ENCODE measurements around the gene WFIKKN2. TPM values are rescaled to one million over a fixed set of nuclear protein-coding genes. Genes with fewer than 3 reads are reported as not detected.

WFIKKN2 gene
- total RNA-seq, 4 donors from 2014 or later = 0.42 to 0.75 (median 0.60) TPM

DNA sequence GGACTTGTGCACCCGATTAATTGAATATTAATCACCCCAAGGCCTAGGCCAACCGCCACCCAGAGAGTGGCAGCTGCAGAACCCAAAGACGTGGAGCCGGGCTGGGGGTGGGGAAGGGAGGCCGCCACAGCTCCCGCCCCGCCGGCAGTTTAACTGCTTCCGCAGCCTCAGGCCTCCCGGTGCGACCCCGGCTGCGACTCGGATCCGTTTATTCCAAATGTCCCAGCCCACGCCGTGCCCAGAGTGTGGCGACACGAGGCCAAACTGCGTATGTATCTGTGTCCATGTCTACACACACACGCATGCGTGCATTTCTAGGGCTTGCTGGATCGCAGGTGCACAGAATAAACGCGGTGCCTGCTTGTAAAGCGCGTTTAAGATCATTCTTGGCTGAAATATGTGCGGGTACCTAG lies 31.6 kb downstream of the WFIKKN2 start:
- TF ChIP-seq, protein P1, sequence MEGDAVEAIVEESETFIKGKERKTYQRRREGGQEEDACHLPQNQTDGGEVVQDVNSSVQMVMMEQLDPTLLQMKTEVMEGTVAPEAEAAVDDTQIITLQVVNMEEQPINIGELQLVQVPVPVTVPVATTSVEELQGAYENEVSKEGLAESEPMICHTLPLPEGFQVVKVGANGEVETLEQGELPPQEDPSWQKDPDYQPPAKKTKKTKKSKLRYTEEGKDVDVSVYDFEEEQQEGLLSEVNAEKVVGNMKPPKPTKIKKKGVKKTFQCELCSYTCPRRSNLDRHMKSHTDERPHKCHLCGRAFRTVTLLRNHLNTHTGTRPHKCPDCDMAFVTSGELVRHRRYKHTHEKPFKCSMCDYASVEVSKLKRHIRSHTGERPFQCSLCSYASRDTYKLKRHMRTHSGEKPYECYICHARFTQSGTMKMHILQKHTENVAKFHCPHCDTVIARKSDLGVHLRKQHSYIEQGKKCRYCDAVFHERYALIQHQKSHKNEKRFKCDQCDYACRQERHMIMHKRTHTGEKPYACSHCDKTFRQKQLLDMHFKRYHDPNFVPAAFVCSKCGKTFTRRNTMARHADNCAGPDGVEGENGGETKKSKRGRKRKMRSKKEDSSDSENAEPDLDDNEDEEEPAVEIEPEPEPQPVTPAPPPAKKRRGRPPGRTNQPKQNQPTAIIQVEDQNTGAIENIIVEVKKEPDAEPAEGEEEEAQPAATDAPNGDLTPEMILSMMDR (IDR thresholded peaks at IDR 0.05) = no peak
- no peak for TF ChIP-seq POLR2A (IDR thresholded peaks at IDR 0.05; ENCODE audit: low read depth)
- no peak for TF ChIP-seq POLR2AphosphoS5 (IDR thresholded peaks at IDR 0.05)
- no peak for TF ChIP-seq EP300 (IDR thresholded peaks at IDR 0.05)
- peak overlapping the region; percentile 99 to 100 (median 100) for H3K27ac ChIP-seq (replicated peaks in 1 of 4)
- peaks cover 0 to 12% (median 7%) of the 10 kb centered on the region in 4 donors for H3K36me3 ChIP-seq
- H3K4me3 ChIP-seq = peak overlapping the region; percentile 82 to 99 (median 98)
- H3K4me1 ChIP-seq = peaks cover 15 to 50% (median 40%) of the 10 kb centered on the region in 4 donors
- H3K27me3 ChIP-seq = no peaks in the 10 kb centered on the region
- intact Hi-C loops (cut with DNase I) = loop anchor here (1.0 to 10.0 kb wide), 2 partner anchors 83 to 258 kb away; partner anchors contain the start of gene SPAG9
- H3K9me3 ChIP-seq = no peaks in the 10 kb centered on the region
- DNase-seq (ENCODE audit: extremely low spot score) = no peak
- WGBS = 0% methylated on average over 5 of the region's 28 CpGs

DNA sequence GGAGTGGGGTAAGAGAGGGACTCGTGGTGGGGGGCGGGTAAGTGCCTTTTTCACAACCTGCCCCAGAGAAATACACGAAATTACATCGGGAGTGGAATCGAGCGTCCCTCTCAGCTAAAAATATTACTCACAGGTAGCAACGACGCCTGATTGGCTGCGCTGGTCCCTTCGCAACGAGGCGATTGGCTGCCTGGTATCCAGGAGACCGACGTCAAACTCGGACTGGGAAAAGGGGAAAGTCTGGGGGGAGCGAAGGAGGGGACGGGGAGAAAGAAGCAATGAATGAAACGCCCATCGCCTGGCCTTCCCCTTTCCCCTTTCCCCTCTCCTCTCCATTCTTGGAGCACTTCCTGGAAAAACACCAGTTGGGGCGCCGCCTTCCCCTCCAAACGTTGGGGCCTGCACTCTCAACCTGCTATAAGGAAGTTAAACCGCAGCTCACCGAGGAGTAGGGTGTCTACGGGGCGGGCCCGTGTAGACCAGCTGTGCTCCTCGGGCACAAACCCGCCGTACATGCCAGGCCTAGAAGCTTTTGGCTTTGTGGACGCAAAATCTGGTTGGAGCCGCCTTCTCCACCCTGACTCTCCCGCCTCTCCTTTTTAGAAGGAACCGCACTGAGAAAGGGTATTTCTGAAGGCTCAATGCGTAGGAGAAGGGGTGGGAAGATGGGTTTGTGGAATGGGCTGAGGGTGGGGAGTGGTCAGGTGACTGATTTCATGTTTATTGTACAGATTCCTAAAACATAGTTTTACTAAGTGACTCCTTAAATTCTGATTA lies 32.2 kb downstream of the WFIKKN2 start:
- Histone ChIP-seq H3K36me3 (peaks cover 0 to 11% (median 7%) of the 10 kb centered on the region in 4 donors), H3K27ac (replicated peaks in 1 of 4) (peak overlapping the region; percentile 99 to 100 (median 100)), H3K9me3 (no peaks in the 10 kb centered on the region), H3K27me3 (no peaks in the 10 kb centered on the region), H3K4me3 (peak overlapping the region; percentile 82 to 99 (median 98)), H3K4me1 (peaks cover 20 to 50% (median 40%) of the 10 kb centered on the region in 4 donors)
- DNase-seq (ENCODE audit: extremely low spot score) = peak; percentile 99
- TF ChIP-seq POLR2A (IDR thresholded peaks at IDR 0.05; ENCODE audit: low read depth) (peak; percentile 61), EP300 (IDR thresholded peaks at IDR 0.05) (no peak), POLR2AphosphoS5 (IDR thresholded peaks at IDR 0.05) (peak; percentile 87 to 96)
- TF ChIP-seq, protein P1 (IDR thresholded peaks at IDR 0.05) = no peak
- under 1% methylated on average over 35 of the region's 35 CpGs for WGBS
- intact Hi-C loops (cut with DNase I) = loop anchor here (10.0 kb wide), 1 partner anchor 257 kb away; the partner anchor contains the start of gene SPAG9

DNA sequence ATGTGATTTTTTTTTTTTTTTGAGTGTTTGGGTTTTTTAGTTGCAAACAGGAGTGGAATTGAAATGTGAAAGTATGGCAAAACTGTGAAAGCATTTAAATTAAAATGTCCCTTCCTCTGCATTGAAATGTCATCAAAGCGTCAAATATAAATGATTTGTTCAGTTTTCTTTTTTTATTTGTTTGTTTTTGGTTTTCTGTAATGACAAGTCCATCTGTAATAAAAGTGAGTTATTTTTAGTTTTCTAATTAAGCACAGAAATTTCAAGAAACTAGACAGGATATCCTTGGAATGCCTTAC lies 32.7 kb downstream of the WFIKKN2 start:
- Histone ChIP-seq H3K4me3 (peak overlapping the region; percentile 82 to 99 (median 98)), H3K27ac (replicated peaks in 1 of 4) (peak overlapping the region; percentile 99 to 100 (median 100)), H3K4me1 (peaks cover 24 to 50% (median 40%) of the 10 kb centered on the region in 4 donors), H3K27me3 (no peaks in the 10 kb centered on the region), H3K9me3 (no peaks in the 10 kb centered on the region), H3K36me3 (peaks cover 0 to 6% (median 4%) of the 10 kb centered on the region in 4 donors)
- intact Hi-C loops (cut with DNase I) = loop anchor here (10.0 kb wide), 1 partner anchor 257 kb away; the partner anchor contains the start of gene SPAG9
- DNase-seq (ENCODE audit: extremely low spot score) = no peak
- TF ChIP-seq POLR2AphosphoS5 (IDR thresholded peaks at IDR 0.05) (no peak), POLR2A (IDR thresholded peaks at IDR 0.05; ENCODE audit: low read depth) (no peak), EP300 (IDR thresholded peaks at IDR 0.05) (no peak)
- TF ChIP-seq, protein P1 (IDR thresholded peaks at IDR 0.05) = no peak
- whole genome bisulfite sequencing = 0% methylated on average over 1 of the region's 1 CpG

DNA sequence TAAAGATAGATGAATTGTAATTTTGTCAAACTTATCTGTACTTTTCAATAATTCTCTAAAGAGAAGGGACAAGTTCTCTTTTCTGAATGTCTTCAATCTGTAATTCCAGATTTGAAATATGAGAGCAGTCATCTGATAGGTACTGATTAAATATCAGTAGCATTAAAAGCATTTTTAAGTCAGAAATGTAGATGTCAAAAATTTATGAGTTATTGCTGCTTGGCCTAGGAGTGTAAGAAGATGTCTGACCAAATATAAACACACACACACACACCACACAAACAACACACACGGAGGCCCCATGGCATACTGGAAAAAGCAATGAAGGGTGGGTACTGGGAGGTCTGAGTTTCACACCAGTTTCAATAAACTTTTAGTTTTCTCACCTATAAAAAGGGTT lies 33.2 kb downstream of the WFIKKN2 start:
- H3K27me3 ChIP-seq = no peaks in the 10 kb centered on the region
- H3K4me3 ChIP-seq = peak overlapping the region; percentile 82 to 99 (median 98)
- TF ChIP-seq POLR2A (IDR thresholded peaks at IDR 0.05; ENCODE audit: low read depth) = no peak
- TF ChIP-seq POLR2AphosphoS5 (IDR thresholded peaks at IDR 0.05) = no peak
- TF ChIP-seq, protein P1 (IDR thresholded peaks at IDR 0.05) = no peak
- TF ChIP-seq EP300 (IDR thresholded peaks at IDR 0.05) = no peak
- peaks cover 24 to 47% (median 35%) of the 10 kb centered on the region in 4 donors for H3K4me1 ChIP-seq
- H3K36me3 ChIP-seq = peaks cover 0 to 3% (median under 1%) of the 10 kb centered on the region in 4 donors
- intact Hi-C loops (cut with DNase I) = loop anchor here (10.0 kb wide), 1 partner anchor 256 kb away; the partner anchor contains the start of gene SPAG9
- H3K9me3 ChIP-seq = no peaks in the 10 kb centered on the region
- 53% methylated on average over 1 of the region's 1 CpG for WGBS
- H3K27ac ChIP-seq (replicated peaks in 1 of 4) = peak overlapping the region; percentile 99 to 100 (median 100)
- no peak for DNase-seq (ENCODE audit: extremely low spot score)

All from esophagus muscularis mucosa (tissue), 4 donors.